T-cell (primary cell): ENCODE measurements around the gene CECR2. TPM values are rescaled to one million over a fixed set of nuclear protein-coding genes. Genes with fewer than 3 reads are reported as not detected.

Experiments used
- ATAC-seq, 4 experiments: fragments of 200-7000 bp in 3 of 4; fragments of 150-1000 bp in 1 of 4; cut with Tn5 transposase; replicated peaks in 1 of 4; 1 replicate in 3 of 4; 2 replicates in 1 of 4; pipeline ENCODE4 v1.10.0; 2021; ENCODE audit warnings: moderate library complexity in 3 of 4, mild to moderate bottlenecking in 2 of 4, moderate number of reproducible peaks in 1 of 4
- CTCF ChIA-PET, 2 donors: fragments of 300-600 bp; sonication (Branson Sonifier 250); formaldehyde crosslinking; loops; one replicate each; lab custom pipeline; 2022; ENCODE audit warnings: antibody characterized with exemption in 2 of 2; lab: Charles Lee
- POLR2A ChIA-PET, 2 donors: fragments of 300-600 bp; sonication (Branson Sonifier 250); formaldehyde crosslinking; loops; one replicate each; lab custom pipeline; 2022; ENCODE audit warnings: antibody characterized with exemption in 2 of 2; lab: Charles Lee
- DNase-seq, 35 experiments: peaks; one replicate each; pipeline versions ENCODE4 v3.0.0 to v3.0.0-alpha.2; 2013 to 2023
- H3K27ac ChIP-seq: one replicate; pipeline ENCODE4 v1.5.1; 2013; ENCODE audit warnings: low read length
- H3K27me3 ChIP-seq, 2 experiments: replicated peaks in 1 of 2; 1 replicate in 1 of 2; 2 replicates in 1 of 2; pipeline versions ENCODE4 v1.6.1 to v1.7.0; 2013; ENCODE audit warnings: low read length in 1 of 2, mixed read lengths in 1 of 2; ENCODE audit not compliant: control insufficient read depth in 2 of 2, insufficient read depth in 2 of 2; ENCODE audit errors: extremely low read depth in 1 of 2
- H3K36me3 ChIP-seq, 2 donors: 1 replicate in 1 of 2; 2 replicates in 1 of 2; pipeline versions ENCODE4 v1.6.1 to v1.7.0; 2013; ENCODE audit warnings: low read length in 1 of 2; ENCODE audit not compliant: control insufficient read depth in 2 of 2, insufficient read depth in 1 of 2; ENCODE audit errors: extremely low read depth in 1 of 2
- H3K4me1 ChIP-seq, 2 experiments: 1 replicate in 1 of 2; 2 replicates in 1 of 2; pipeline versions ENCODE4 v1.6.1 to v1.7.0; 2013; ENCODE audit warnings: low read length in 2 of 2, mixed read lengths in 1 of 2; ENCODE audit not compliant: insufficient read depth in 2 of 2, control insufficient read depth in 1 of 2; ENCODE audit errors: extremely low read depth in 1 of 2
- H3K4me3 ChIP-seq, 2 donors: 1 replicate in 1 of 2; 2 replicates in 1 of 2; pipeline versions ENCODE4 v1.5.1 to v1.7.0; 2013; ENCODE audit warnings: mild to moderate bottlenecking in 2 of 2, low read length in 1 of 2, moderate library complexity in 1 of 2; ENCODE audit not compliant: control insufficient read depth in 1 of 2; ENCODE audit errors: extremely low read depth in 1 of 2
- H3K9me3 ChIP-seq: 2 replicates; pipeline ENCODE4 v1.7.0; 2013
- H3K27ac Mint-ChIP-seq, 2 donors: one replicate each; pipeline ENCODE4 v1.8.0; 2020 to 2021; ENCODE audit warnings: mild to moderate bottlenecking in 2 of 2, mixed read lengths in 2 of 2
- H3K27me3 Mint-ChIP-seq, 2 donors: one replicate each; pipeline ENCODE4 v1.8.0; 2021 to 2022; ENCODE audit warnings: mixed read lengths in 2 of 2
- H3K36me3 Mint-ChIP-seq: one replicate; pipeline ENCODE4 v1.8.0; 2021; ENCODE audit warnings: mixed read lengths
- H3K4me1 Mint-ChIP-seq, 3 donors: one replicate each; pipeline ENCODE4 v1.8.0; 2020 to 2022; ENCODE audit warnings: mixed read lengths in 3 of 3, mild to moderate bottlenecking in 1 of 3
- H3K4me3 Mint-ChIP-seq, 3 donors: one replicate each; pipeline ENCODE4 v1.8.0; 2020 to 2022; ENCODE audit warnings: mild to moderate bottlenecking in 3 of 3, mixed read lengths in 3 of 3, moderate library complexity in 3 of 3
- H3K9me3 Mint-ChIP-seq, 3 donors: one replicate each; pipeline ENCODE4 v1.8.0; 2020 to 2022; ENCODE audit warnings: mixed read lengths in 3 of 3
- WGBS: methylation state at CpG from one replicate; pipeline ENCODE4 v1.1.5; 2013; ENCODE audit warnings: missing lambda C conversion rate; ENCODE audit not compliant: insufficient coverage; 5-methylcytosine and 5-hydroxymethylcytosine counted together
- total RNA-seq, 35 experiments: library from RNA in 6 of 35; stranded (reverse) in 6 of 35; fragments of 120-200 nt in 1 of 35; gene quantifications; one replicate each; pipeline versions ENCODE4 v1.2.1 to v1.2.4 and lab custom pipeline; 2013 to 2026

CECR2 gene
- total RNA-seq, 5 donors from 2014 or later (not counting 1 experiment from before 2014, with no cell fraction given): 0.09 to 1.1 (median 0.50) TPM; not detected in 1

GRCh38 chr22:17570851-17571631 is 201.8 kb downstream of the CECR2 start:
- Mint-ChIP-seq H3K27me3 (peaks cover 14 to 23% of the 10 kb centered on the region in 2 donors), H3K9me3 (no peaks in the 10 kb centered on the region), H3K36me3 (no peaks in the 10 kb centered on the region), H3K27ac (peak overlapping the region in 1 of 2 donors; percentile 58), H3K4me1 (no peaks in the 10 kb centered on the region), H3K4me3 (no peak overlapping the region)
- 80% methylated on average over 17 of the region's 21 CpGs for WGBS
- peaks cover 0 to 28% of the 10 kb centered on the region in 2 experiments for H3K27me3 ChIP-seq
- H3K4me1 ChIP-seq: no peaks in the 10 kb centered on the region
- ChIA-PET CTCF (no interaction called here), POLR2A (no interaction called here)
- DNase-seq: no peak
- no peaks in the 10 kb centered on the region for H3K9me3 ChIP-seq
- H3K36me3 ChIP-seq: no peaks in the 10 kb centered on the region
- ATAC-seq: no peak
- no peak overlapping the region for H3K4me3 ChIP-seq
- H3K27ac ChIP-seq: no peak overlapping the region

- Histone ChIP-seq H3K4me1 (no peaks in the 10 kb centered on the region), H3K4me3 (no peak overlapping the region), H3K36me3 (no peaks in the 10 kb centered on the region), H3K27me3 (peaks cover 0 to 26% of the 10 kb centered on the region in 2 experiments), H3K27ac (no peak overlapping the region), H3K9me3 (no peaks in the 10 kb centered on the region)
- POLR2A ChIA-PET: no interaction called here
- CTCF ChIA-PET: no interaction called here
- Mint-ChIP-seq H3K4me3 (no peak overlapping the region), H3K4me1 (no peaks in the 10 kb centered on the region), H3K27ac (no peak overlapping the region), H3K9me3 (no peaks in the 10 kb centered on the region), H3K36me3 (no peaks in the 10 kb centered on the region), H3K27me3 (peaks cover 6 to 17% of the 10 kb centered on the region in 2 donors)
- DNase-seq: no peak
- ATAC-seq: no peak
- WGBS: 83% methylated on average over 1 of the region's 5 CpGs
Observed at GRCh38 chr22:17575151-17575550, 205.9 kb downstream of the CECR2 start.

DNA sequence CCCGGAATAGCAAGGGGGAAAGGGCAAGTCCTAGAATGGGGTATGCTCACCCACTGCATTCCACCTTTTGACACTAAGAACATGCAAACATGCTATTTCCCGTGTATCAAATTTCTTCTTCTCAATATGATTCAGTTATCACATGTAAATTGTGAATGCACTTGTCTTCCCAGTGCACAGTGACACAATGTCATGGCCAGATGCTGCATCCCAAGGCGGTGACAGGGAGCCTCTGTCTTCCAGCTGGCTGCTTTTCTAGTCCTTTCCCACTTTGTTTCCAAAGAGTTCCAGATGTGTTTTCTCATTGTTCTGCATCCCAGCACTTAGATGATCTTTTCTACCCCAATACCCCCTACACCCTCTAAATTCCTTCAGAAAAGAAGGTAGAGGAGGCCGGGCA is 206.4 kb downstream of the CECR2 start:
- Histone ChIP-seq H3K27me3 (peaks cover 0 to 21% of the 10 kb centered on the region in 2 experiments), H3K4me3 (no peak overlapping the region), H3K36me3 (no peaks in the 10 kb centered on the region), H3K9me3 (no peaks in the 10 kb centered on the region), H3K4me1 (no peaks in the 10 kb centered on the region), H3K27ac (no peak overlapping the region)
- whole genome bisulfite sequencing: 70% methylated on average over 3 of the region's 4 CpGs
- Mint-ChIP-seq H3K4me3 (no peak overlapping the region), H3K4me1 (no peaks in the 10 kb centered on the region), H3K9me3 (no peaks in the 10 kb centered on the region), H3K27ac (no peak overlapping the region), H3K36me3 (no peaks in the 10 kb centered on the region), H3K27me3 (peaks cover 3 to 12% of the 10 kb centered on the region in 2 donors)
- ATAC-seq (no peak), DNase-seq (no peak)
- CTCF ChIA-PET: no interaction called here
- POLR2A ChIA-PET: no interaction called here

DNA sequence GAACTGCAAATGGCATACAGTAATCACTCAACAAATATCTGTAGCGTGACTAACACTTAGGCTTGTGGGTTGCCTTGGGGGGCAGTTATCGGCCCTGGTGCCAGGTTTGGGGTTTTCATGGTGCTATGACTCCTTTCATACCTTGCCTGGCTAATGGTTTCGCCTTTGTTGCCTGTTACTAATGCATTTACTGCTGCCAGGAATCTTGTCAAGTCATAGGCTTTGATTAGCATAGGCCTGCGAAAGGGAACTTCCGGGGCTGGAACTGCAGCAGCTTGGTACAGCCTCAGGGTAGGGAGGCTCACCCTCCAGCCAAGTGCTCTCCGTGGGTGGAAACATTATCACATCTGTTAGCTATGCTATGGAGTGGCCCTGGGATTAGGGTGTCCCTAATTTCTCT is 207.2 kb downstream of the CECR2 start:
- POLR2A ChIA-PET: no interaction called here
- ATAC-seq (no peak), DNase-seq (no peak)
- H3K4me1 ChIP-seq: no peaks in the 10 kb centered on the region
- H3K27ac ChIP-seq: no peak overlapping the region
- H3K27me3 ChIP-seq: peaks cover 0 to 16% of the 10 kb centered on the region in 2 experiments
- WGBS: 89% methylated on average over 3 of the region's 6 CpGs
- Mint-ChIP-seq H3K36me3 (no peaks in the 10 kb centered on the region), H3K9me3 (no peaks in the 10 kb centered on the region), H3K27ac (no peak overlapping the region), H3K4me3 (no peak overlapping the region), H3K27me3 (peaks cover 0 to 5% of the 10 kb centered on the region in 2 donors), H3K4me1 (no peaks in the 10 kb centered on the region)
- CTCF ChIA-PET: no interaction called here
- no peak overlapping the region for H3K4me3 ChIP-seq
- H3K9me3 ChIP-seq: no peaks in the 10 kb centered on the region
- no peaks in the 10 kb centered on the region for H3K36me3 ChIP-seq

DNA sequence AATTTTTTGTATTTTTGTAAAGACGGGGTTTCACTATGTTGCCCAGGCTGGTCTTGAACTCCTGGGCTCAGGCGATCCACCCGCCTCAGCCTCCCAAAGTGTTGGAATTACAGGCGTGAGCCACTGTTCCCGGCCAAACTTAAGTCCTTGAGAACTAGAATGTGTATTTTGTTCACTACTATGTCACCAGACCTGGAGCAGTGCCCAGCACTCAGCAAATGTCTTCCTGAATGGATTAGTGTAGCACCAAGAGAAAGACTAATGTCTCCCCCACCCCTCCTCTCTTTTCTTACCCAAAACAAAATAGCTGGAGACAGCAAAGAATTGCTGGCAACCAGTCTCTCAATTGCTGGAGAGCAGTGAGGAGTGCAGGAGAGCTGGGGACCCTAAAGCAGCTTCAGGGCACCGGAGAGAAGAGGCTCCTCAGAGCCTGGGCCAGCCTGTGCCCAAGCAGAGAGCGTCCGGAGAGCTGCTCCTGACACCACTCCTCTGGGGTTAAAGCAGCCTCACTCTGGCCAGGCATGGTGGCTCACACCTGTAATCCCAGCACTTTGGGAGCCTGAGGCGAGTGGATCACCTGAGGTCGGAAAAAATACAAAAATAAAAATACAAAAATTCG is 209.0 kb downstream of the CECR2 start:
- H3K27ac Mint-ChIP-seq: no peak overlapping the region
- CTCF ChIA-PET: no interaction called here
- H3K9me3 Mint-ChIP-seq: no peaks in the 10 kb centered on the region
- WGBS: 89% methylated on average over 6 of the region's 11 CpGs
- Histone ChIP-seq H3K36me3 (no peaks in the 10 kb centered on the region), H3K9me3 (no peaks in the 10 kb centered on the region), H3K27ac (no peak overlapping the region), H3K4me1 (no peaks in the 10 kb centered on the region), H3K4me3 (no peak overlapping the region), H3K27me3 (peaks cover 0 to 21% of the 10 kb centered on the region in 2 experiments)
- DNase-seq (no peak), ATAC-seq (no peak)
- no peaks in the 10 kb centered on the region for H3K36me3 Mint-ChIP-seq
- H3K27me3 Mint-ChIP-seq: peaks cover 0 to 5% of the 10 kb centered on the region in 2 donors
- POLR2A ChIA-PET: no interaction called here
- no peaks in the 10 kb centered on the region for H3K4me1 Mint-ChIP-seq
- H3K4me3 Mint-ChIP-seq: no peak overlapping the region

DNA sequence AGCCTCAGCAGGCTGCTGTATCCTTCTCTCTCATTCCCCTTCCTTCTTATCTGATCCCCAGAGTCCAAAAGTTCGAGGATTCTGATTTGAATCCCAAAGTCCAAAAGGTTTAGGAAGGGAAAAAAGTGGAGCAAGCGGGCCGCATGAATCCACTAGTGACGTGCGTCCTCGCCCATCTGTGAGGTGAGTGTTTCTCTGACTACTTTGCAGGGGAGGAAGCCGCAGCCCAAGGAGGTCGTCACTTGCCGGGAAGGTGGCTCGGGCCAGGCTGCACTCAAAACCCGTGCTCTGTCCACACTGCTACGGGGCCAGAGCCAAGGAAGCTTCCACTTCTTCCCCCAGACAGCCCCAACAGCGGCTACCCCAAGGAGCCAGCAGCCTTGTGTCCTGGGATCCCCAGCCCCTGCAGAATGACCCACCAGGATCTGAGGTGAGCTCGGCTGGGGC is 210.3 kb downstream of the CECR2 start:
- ChIA-PET POLR2A (no interaction called here), CTCF (no interaction called here)
- H3K9me3 ChIP-seq: no peaks in the 10 kb centered on the region
- WGBS: 100% methylated on average over 6 of the region's 14 CpGs
- no peak for DNase-seq
- Mint-ChIP-seq H3K27me3 (peaks cover 0 to 2% of the 10 kb centered on the region in 2 donors), H3K4me1 (no peaks in the 10 kb centered on the region), H3K27ac (no peak overlapping the region), H3K9me3 (no peaks in the 10 kb centered on the region), H3K4me3 (no peak overlapping the region), H3K36me3 (no peaks in the 10 kb centered on the region)
- no peaks in the 10 kb centered on the region for H3K4me1 ChIP-seq
- no peak overlapping the region for H3K4me3 ChIP-seq
- H3K27me3 ChIP-seq: peaks cover 0 to 16% of the 10 kb centered on the region in 2 experiments
- ATAC-seq: no peak
- no peaks in the 10 kb centered on the region for H3K36me3 ChIP-seq
- H3K27ac ChIP-seq: no peak overlapping the region
